Occipital lobe (tissue), 2 donors: ENCODE results near the gene DCLK2. TPM values are rescaled to one million over a fixed set of nuclear protein-coding genes. Genes with fewer than 3 reads are reported as not detected.

Source experiments
- DNase-seq: peaks from one replicate; lab custom pipeline; 2025; lab: John Stamatoyannopoulos, UW
- total RNA-seq: library from RNA; depleted of rRNA; stranded (reverse); fragments of >200 nt; gene quantifications from one replicate; pipeline ENCODE4 v1.2.3, GENCODE V29; 2014

Gene DCLK2
- total RNA-seq, 1 donor from 2014 or later: 65.0 TPM

DNA sequence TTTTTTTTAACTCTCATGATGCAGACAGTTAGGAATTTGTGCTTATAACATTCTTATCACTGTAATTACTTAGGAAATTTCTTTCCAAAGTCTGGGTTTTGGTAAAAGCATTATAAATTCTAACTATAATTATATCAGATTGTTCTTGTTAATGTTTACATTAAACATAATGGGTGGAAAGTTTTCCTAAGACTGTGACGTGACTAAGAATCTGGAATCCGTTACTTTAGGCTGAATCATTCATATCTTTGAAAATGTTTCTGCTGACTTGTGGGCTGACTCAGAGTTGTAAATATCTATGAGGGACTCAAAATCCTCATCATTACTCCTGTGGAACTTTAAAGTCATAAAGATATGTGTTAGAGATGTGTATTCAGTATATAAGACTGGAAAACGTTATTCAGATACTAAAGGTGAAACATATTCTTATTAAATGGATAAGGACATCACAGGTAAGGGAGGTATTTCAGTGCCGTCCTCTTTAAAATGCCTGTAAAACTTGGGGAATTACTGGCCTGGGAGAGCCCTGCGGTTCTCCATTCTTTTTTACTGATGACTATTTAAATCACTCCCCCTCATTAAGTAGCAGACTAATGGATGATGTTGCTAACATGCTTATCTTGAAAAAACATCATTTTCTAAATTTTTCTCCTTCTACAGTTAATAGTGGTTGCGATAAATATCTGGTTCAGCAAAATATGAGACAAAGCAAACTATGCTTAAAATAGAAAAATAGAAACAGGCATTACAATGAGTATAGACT, 159.0 kb downstream of the DCLK2 start:
- DNase-seq: no peak

DNA sequence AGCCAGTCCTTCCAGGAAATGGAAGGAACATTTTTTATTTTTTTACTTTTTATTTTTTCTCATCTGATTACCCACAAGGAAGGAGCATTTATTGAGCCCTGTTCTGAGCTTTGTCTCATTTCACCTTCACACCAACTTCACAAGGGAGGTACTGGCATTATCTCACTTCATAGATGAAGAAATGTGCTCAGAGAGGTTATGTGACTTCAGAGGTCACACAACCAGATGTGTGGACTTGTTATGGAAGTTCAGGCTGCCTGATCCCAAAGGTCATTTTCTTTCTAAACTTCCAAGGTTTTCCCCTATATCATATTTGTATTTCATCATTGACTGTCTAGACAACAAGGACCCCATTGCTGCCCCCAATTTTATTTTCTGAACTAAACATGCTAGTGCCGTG, 160.3 kb downstream of the DCLK2 start:
- no peak for DNase-seq

DNA sequence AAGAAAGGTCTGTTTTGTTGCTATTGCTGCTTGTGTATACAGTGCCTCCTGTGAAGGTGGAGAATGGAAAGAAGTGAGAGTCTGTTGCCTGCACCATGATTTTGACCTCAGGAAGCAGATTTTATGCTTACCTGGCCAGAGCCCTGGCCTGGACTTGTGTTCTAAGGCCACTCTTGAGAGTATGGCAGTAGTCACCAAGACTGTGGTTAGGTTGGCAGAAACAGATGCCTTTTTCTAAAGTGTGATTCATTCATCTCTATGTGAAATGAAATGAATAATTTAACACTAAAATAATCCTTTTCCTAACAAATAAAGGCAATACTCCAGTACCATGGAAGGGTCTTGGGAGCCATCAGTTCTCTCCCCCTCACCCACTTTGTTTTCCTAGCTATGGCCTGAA, 161.8 kb downstream of the DCLK2 start:
- DNase-seq: no peak

DNA sequence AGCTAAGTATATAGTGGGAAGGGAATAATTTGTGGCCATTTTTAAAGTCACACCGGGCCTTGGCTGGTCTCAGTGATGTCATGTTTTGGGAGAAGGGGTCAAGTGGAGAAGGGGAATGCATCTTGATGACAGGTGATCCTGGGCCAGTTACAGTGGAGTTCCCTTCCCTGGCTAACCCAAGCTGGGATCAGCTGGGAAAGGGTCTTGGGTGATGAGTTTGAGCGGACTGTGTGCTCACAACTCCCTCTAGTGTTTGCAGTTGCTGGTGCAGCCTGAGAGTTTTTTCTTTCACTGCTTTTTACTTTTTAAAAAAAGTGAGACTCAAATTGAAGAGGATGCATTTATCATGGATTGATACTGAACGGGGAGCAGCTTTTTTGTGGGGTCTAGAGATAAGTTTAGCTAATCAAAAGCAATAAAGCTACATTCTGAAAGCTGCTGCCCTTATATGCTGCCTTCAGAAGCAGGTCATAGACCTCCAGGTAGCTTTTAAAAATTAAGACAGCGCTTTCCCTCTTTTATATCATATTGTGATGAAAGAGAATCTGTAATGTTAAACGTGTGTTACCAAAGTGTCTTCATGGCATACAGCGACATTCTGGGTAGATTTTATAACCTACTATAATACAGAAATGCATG, 164.7 kb downstream of the DCLK2 start:
- DNase-seq: no peak

DNA sequence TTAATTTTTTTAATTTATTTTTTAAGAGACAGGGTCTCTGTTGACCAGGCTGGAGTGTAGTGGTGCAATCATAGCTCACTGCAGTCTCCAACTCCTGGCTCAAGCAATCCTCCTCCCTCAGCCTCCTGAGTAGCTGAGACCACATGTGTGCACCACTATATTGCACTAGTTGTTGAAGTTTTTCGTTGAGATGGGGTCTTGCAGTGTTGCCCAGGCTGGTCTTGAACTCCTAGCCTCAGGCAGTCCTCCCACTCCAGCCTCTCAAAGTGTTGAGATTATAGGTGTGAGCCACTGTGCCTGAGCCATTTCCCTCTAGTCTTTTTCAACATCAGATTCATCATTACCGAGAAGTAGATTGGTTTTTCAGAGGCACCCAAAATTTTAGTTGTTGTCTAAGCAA, 165.7 kb downstream of the DCLK2 start:
- no peak for DNase-seq

DNA sequence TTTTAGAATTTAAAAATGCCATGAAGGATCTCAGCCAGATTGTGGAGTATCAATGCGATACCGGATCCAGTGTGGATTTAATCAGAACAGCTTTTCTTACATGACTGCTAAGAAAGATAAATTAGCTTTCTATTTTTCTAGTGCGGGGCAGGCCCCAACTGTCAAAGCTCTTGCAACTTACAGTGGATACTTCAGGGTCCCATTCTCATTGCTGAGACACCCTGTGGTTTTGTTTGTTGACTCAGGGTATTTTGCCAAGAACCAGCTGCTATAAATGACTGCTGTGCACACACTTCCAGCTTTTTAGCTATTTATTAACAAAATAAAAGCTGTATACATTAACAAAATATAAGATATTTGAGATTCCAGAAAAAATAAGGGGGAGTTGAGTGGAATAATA, 166.4 kb downstream of the DCLK2 start:
- DNase-seq: no peak

DNA sequence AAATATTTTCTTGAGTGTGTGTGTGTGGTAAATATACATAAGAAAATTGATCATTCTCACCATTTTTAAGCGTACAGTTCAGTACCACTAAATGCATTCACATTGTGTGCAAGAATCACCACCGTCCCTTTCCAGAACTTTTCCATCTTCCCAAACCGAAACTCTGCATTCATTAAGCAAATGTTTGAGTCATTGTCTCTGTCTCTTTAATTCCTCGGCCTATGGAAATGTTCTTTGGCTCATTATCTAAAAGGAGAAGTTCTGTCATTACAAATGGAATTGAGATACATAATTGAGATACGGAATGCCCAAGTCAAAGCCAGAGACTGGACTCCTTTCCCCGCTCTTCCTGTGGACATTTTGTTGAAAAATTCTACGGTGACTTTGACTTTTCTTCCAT, 168.9 kb downstream of the DCLK2 start:
- no peak for DNase-seq

DNA sequence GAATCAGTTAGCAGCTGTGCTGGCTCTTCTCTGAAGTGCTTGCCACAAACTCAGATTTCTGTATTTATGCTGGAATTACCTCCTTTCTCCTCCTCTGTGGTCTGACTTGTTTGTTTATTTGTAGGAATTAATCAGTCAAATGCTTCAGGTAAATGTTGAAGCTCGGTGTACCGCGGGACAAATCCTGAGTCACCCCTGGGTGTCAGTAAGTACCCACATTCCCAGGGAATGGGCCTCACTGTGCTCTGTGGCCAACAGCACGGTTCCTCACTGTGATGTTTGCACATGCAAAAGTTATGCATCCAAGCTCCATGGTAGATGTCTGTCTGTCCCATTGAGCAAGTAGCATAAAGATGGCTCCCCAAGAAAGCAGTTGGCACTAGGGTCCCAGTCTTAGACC, 169.9 kb downstream of the DCLK2 start:
- no peak for DNase-seq

DNA sequence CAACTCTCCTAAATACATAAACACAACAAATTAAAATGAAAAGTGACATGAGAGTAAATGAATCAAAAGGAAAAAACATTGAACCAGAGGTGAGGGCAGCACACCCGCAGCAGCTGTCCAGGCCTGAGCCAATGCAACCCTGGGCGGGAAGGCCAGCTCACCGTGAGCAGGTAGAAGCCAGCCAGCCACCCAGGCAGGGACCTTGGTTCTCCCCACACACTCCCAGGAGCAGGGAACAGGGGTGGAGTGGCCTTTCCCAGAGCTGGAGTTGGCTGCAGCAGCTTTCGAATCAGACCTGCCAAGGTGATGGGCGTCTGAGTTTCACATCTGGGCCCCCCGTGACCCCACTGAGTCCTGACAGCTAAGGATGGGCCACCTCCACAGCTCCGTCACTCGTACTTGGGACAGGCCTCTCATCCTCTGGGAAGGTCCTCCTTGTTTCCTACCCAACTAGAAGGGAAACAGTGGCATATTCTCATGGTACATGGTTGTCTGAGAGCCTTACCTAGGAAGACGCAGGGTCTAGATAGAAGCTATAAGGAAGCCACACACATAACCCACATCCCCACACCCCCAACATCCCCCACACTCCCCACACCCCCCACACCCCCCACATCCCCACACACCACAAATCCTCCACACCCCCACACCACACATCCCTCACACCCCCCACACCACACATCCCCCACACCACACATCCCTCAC, 172.2 kb downstream of the DCLK2 start:
- DNase-seq: no peak

DNA sequence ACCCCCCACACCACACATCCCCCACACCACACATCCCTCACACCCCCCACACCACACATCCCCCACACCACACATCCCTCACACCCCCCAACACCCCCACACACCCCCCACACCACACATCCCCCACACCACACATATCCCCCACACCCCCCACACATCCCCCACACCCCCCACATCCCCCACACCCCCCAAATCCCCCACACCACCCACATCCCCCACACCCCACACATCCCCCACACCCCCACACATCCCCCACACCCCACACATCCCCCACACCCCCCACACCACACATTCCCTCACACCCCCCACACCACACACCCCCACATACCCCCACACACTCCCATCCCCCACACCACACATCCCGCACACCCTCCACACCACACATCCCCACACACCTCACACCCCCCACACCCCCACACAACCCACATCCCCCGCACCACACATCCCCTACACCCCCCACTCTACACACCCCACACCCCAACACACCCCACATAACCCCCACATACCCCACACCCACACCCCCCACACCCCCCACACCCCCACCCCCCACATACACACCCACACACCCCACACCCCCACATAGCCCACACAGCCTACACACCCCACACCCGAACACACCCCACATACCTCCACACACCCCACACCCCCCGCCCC, 172.9 kb downstream of the DCLK2 start:
- DNase-seq: no peak

DNA sequence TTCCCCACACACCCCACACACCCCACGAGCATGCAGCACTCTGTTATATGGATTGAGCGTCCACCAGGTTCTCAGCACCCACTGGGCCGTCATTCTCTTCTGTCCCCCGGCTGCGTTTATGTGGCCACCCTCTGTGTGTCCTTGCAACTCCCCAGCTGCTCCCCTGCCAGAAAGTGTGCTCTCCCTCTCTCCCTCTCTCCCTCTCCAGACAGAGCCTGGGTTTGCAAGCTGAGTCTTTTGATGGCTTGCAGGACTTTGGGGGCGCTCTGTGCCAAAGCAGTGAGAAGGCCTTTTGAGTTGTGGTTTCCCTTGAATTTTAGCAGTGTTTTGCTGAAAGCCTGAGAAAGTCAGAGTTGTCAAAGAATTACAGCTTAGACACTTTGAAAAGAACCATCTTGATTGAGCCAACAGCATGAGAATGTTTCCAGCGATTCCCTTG, 173.5 kb downstream of the DCLK2 start:
- no peak for DNase-seq

DNA sequence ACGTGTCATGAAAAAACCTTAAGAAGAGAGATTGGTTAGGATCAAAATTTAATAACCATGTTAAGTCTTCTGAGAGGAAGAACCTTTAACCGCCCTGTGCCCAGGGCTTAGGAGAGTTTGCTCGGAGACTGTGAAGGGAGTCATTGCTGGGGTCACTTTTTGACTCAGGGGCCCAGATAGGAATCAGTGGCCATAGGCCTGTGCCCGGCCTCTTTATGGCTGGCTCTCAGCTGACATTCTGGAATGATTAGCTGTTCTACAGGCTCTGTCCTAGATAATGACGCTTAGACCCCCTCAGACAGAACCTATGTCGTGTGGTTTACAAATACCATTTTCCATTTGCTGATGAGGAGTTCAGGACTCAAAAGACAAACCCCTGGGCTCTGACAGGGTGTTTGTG, 174.1 kb downstream of the DCLK2 start:
- no peak for DNase-seq

DNA sequence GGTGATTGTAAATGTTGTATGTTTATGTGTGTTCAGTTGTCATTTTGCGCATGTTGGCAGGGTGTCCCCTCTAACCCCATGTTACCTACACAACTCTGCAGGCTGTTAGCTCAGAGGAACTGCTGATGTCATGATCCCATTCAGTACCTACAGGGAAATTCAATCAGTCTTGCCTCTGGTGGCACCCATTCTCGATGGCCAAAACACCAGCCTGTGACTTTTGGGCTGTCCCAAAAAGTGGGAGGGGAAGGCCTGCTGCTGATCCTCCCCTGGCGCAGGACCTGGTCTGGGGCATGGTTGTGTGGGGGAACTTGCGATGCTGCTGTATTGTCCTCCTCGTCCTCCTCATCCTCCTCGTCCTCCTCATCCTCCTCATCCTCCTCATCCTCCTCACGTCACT, 174.5 kb downstream of the DCLK2 start:
- no peak for DNase-seq

DNA sequence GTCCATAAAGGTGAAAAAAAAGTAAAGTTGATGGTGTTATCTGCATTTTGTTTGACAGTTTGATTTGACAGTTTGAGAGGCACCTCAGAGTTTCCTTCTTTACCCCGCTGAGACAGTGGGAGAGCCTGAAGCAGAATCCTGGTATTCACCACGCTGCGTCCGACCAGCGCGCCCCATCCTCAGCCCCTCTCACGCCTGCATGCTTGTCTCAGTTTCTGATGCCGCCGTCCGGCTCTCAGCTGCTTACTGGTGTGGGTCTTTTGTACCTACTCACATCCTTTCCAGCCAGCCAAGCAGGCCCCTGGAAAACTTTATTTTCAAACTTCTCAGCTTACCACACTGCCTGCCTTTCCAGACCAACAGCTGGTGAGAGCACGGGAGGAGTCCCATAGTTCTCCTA, 175.2 kb downstream of the DCLK2 start:
- no peak for DNase-seq

DNA sequence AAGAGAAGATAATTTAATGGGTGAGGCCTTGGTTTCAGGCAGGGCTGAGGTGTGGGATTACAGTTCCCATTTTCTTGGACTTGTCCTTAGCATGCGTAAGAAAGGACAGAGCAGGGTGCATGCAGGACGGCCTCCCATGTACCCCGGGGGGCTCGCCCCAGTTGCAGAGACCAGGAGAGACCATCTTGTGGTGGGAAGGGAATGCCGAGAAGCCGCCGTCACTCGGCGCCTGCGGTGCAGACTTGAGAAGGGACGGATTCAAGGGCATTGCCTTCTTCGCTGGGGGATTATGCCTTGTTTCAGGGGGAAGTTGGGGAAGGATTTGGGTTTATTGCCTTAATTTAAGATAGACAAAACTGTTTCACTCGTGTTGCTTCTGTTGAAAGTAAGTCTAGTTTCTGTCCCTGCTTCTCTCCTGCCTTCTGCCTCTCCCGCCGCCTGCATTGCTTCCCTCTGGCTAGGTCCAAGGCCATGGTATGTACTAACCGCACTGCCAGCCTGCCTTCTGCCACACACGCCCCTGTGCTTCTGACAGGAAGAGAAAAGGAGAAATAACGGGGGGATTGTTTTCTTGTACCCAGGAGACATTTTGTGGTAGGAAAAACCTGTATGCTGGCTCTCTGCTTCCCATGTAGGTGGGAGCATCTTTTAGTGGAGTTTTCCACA, 175.9 kb downstream of the DCLK2 start:
- DNase-seq: no peak

DNA sequence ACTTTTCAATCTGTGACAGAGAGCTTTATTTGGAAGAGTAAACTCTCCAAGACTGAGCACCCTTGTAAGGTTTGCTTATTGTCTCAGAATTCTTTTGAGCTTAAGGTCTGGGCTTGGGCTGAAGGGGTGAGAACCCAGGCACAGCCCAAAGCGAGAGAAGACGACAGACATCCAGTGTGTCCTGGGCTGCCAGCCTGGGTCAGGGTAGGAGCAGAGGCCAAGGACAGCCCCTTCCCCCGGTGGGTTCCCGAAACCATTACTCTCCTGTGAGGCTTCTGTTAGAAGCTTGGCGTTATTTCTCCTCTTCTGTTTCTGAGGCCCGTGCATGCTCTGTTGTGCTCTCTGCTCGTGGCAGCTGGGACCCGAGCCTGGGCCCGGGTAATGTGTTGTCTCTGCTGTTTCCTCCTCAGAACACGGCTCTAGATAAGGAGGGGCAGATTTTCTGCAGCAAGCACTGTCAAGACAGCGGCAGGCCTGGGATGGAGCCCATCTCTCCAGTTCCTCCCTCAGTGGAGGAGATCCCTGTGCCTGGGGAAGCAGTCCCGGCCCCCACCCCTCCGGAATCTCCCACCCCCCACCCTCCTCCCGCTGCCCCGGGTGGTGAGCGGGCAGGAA, 177.5 kb downstream of the DCLK2 start:
- DNase-seq: no peak

DNA sequence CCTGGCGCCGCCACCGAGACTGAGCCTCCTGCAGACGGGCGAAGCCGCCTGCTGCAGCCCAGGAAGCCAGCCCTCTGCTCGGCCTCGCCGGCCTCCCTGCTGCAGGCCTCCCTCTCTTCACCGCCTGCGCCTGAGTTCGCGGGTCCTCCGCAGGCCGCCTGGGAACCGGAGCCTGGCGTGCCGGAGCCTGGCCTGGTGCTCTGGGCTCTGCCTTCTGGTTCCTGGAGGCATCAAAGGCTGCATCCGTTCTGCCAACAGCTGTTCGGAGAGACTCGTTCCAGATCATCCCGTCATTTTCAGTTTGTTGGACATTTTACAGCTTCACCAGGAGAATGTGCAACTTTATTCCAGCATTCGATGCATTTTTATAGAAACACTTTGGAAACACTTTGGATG, 178.0 kb downstream of the DCLK2 start:
- no peak for DNase-seq

DNA sequence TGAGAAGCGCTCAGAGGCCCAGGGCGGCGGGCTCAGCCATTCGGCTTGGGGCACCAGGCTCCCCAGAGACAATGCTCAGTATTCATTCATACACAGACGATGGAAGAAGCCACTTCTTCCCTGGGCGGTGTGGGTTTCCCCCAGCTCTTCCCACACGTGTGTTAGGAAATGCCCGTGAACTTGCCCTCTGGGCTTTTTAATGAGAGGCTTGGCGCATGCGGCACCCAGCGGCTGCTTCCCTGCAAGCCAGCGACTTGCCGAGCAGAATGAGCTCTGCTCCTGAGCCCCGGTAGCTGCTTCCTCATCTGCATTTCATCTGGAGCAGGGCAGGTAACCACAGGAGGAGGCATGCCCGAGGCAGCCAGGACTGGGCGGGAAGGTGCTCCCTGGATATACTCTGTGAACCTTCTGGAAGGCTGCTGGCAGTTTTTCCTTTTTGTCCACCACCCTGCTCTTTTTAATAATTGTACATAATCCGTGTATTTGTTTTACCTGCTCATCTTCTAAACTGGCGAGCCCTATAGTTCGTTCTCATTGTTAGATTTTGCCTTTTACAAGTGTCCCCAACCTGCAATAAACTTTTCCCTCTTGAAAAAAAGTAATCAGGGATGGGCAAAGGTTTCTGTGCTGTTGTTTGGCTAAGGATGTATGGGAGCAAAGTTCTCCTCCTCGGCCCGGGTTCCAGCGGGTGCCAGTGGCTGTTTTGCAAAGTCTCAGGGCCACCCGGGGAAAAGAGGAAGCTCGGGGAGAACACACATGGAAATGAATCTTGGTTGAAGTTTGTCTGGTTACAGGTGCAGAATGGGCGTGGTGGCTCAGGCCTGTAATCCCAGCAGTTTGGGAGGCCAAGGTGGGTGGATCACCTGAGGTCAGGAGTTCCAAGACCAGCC, 178.8 kb downstream of the DCLK2 start:
- DNase-seq: no peak

DNA sequence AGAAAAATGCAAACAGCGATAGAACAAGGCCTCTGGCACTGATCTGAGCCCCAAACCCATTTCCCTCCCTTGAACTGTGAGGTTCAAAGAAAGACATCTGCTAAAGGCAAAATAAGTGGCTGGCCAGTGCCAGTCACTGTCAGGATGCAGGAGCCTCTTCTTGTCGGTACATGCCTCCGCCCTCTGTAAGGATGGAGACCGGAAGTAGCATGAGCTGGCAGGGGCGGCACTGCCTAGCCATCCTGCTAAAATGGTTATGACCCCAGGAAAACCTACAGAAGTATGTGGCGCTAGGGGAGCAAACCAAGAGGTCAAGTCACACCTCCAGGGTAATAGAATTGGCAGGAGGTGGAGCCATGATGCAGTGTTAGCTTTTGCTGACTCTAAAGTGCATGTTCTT, 180.3 kb downstream of the DCLK2 start:
- DNase-seq: no peak

DNA sequence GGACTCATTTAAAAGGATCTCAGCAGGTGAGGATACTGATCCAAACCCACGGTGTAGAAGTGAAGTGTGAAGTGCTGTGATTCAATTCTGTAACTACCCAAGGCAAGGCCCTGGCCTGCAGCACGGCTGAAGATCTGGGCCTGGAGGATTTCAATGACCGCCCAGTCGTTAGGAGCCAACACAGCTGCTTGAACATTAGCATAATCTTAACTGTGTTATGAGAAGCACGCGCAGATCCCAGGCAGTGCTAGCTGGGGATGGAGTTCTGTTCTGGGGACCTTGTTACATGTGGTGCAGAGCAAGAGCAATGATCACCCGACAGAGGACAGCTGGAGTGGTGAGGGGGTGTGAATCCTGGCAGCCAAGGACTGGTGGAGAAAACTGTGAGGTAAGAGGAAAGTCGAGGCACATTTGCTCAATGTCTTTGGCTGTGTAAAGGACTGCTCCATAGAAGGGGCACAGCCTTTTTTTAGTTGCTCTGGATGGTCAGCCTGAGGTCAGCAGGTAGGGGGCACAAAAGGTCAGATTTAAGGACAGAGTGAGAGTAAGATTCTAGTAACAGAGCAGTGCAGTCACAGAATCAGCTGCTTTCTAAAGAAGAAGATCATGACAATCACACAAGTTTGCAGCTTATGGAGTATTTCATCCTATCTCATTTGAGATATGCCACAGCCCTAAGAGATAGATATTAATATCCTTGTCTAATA, 181.8 kb downstream of the DCLK2 start:
- DNase-seq: no peak
